ENCODE data around the gene BAZ2B.
"Not testable (repeated sequence)": the region's sequence is repeated elsewhere in the genome, so short reads cannot be mapped to it uniquely, and the experiment has no call there.

BAZ2B gene

GRCh38 chr2:159438284-159438683 is 178.1 kb downstream of the BAZ2B start:
- no peak for DNase-seq (ENCODE audit: extremely low read depth in 1 of 2, low read depth in 1 of 2)

- no peak for DNase-seq (ENCODE audit: extremely low read depth in 1 of 2, low read depth in 1 of 2)
Observed at GRCh38 chr2:159432610-159433009, 183.7 kb downstream of the BAZ2B start.

- DNase-seq (ENCODE audit: extremely low read depth in 1 of 2, low read depth in 1 of 2), result no peak
Observed at GRCh38 chr2:159427048-159427447, 189.3 kb downstream of the BAZ2B start.

DNA sequence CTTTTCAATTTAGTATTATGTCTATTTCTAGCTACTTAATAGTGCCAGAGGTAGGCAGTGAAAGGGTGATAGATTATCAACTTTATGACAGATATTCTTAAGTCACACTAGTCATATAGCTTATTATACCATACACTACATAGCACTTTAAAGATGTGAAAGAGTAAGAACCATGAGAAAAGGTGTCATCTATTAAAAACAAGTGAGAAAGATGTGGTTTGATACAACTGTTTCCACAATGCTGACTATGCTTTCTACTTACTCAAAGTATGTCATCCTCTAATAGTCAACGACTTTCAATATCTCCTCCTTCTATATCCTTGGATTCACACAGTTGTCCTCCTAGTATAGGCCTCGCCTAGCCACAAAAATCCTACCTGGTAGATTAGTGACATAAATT is 196.9 kb downstream of the BAZ2B start:
- no peak for DNase-seq (ENCODE audit: extremely low read depth in 1 of 2, low read depth in 1 of 2)

DNA sequence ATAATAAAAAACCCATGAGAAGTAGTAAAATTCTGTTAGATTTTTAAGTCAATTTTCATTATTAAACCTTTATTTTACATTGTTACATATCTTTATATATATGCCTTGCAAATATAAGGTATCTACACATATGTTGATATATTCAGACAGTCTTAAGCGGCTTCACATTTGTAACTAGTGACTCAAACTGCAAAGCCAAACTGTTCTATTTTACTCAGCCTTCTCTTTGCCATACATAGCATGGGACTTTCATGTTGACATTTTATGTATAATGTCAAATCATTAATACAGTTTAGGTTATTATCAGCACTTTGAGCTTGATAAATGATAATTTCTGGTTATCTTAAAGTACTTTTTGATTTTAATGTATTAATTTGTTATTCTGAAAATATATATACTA is 204.9 kb downstream of the BAZ2B start:
- no peak for DNase-seq (ENCODE audit: extremely low read depth in 1 of 2, low read depth in 1 of 2)

DNA sequence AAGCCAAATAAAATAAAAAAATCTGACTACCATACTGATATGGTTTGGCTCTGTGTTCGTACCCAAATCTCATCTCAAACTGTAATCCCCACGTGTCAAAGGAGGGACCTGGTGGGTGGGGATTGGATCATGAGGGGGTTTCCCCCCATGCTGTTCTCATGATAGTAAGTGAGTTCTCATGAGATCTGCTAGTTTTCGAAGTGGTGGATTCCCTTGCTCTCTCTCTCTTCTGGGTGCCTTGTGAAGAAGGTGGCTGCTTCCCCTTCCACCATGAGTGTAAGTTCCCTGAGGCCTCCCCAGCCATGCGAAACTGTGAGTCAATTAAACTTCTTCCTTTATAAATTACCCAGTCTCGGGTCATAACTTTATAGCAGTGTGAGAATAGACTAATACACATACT is 206.1 kb downstream of the BAZ2B start:
- DNase-seq (ENCODE audit: extremely low read depth in 1 of 2, low read depth in 1 of 2), result no peak

DNA sequence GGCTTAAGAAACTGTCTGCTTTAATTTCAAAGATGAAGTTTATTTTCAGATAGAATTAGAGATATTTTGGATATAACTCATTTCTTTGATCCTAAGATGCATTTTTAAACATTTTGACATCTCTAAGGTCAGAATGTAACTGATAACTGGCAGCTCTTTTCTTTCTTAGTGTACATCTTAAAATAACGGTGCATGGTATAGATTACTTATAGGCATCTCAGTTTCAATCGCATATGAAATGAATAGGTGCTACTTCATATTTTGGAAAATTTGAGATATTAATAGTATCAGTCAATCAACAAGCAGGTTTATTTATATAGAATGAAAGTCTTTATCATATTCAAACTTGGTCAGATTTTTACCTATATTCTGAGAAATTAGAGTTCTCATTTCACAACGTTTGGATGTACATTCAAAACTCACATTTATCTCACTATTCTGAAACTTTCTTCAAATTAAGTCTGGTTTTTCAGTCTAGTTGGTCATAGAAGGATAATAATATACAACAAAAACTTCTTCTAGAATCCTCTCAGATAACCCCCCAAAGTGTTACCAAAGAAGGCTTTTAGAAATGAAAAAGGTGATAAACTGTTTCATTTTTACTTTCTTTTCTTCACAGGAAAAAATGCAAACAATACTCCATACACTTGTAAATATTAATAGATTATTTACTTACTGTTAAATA is 207.1 kb downstream of the BAZ2B start:
- no peak for DNase-seq (ENCODE audit: extremely low read depth in 1 of 2, low read depth in 1 of 2)

DNA sequence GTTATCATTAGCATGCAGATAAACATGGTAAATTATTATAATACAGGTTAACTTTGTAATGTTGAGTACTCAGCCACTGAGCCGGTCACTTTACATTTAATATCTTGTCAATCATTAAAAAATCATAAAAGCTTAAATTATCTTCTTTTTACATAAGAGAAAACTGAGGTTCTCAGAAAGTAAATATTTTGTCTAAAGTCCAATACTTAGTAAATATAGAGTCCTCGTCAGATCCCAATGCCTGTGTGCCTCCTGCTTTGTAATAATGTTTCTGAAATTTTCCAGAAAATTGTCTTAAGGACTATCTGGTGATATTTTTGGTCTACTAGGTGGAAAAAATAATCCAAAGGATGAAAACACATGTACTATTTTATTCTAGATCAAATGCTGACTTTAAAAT is 213.6 kb downstream of the BAZ2B start:
- no peak for DNase-seq (ENCODE audit: extremely low read depth in 1 of 2, low read depth in 1 of 2)

DNA sequence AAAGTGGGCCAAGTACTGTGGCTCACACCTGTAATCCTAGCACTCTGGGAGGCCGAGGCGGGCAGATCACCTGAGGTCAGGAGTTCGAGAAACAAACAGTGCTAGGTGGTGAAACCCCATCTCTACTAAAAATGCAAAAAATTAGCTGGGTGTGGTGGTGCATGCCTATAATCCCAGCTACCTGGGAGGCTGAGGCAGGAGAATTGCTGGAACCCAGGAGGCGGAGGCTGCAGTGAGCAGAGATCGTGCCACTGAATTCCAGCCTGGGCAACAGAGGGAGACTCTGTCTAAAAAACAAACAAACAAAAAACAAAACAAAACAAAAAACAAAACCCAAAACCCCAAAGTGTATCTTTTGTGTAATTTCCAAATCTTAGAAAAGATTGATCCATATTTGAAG is 214.2 kb downstream of the BAZ2B start:
- DNase-seq (ENCODE audit: extremely low read depth in 1 of 2, low read depth in 1 of 2), result not testable (repeated sequence)

GRCh38 chr2:159399716-159400415 is 216.5 kb downstream of the BAZ2B start:
- no peak for DNase-seq (ENCODE audit: extremely low read depth in 1 of 2, low read depth in 1 of 2)

DNA sequence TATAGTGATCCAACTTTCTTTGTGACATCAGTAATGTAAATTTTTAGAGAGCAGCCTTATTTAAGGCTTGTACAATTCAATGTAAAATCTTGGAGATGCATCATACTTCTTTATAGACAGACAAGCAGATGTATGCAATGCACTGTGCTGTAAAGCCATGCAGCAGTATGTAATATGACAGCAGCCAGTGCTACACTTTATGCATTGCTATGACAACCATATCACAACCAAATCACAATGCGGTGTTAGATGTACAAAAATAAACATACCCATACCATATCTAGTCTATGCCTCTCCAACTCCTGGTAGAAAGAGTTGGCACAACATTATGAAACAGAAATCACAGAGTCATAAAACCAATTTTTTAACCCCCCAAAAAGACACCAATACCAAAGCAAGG is 219.5 kb downstream of the BAZ2B start:
- DNase-seq (ENCODE audit: extremely low read depth in 1 of 2, low read depth in 1 of 2), result no peak

DNA sequence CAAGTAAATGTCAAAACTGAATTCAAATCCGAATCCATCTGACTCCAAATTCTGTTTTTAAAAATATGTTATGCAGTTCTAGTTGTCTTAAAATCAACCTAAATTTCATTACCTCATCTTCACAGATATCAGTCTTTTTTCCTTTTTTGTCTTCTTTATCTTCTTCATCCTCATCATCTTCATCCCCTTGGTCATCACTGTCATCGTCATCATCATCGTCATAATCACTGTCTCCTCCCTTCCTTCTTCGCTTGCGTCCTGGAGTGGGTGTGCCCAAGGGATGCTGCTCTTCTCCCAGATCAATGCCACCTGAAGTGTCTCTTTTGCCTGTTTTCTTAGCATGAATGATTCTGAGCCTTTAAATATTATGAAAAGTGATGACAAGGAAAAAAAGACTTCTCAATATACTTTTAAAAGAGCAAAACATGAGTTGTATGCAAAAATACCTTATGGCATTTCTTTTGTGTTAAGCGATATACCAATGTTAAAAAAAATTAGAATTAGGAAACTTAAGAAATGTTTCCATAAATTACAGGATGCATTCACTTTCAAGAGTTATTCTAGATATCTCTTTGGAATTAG is 233.8 kb downstream of the BAZ2B start:
- no peak for DNase-seq (ENCODE audit: extremely low read depth in 1 of 2, low read depth in 1 of 2)

- DNase-seq (ENCODE audit: extremely low read depth in 1 of 2, low read depth in 1 of 2), result no peak
Observed at GRCh38 chr2:159381574-159381973, 234.8 kb downstream of the BAZ2B start.

GRCh38 chr2:159380685-159381239 is 235.6 kb downstream of the BAZ2B start:
- no peak for DNase-seq (ENCODE audit: extremely low read depth in 1 of 2, low read depth in 1 of 2)

GRCh38 chr2:159379181-159379580 is 237.2 kb downstream of the BAZ2B start:
- DNase-seq (ENCODE audit: extremely low read depth in 1 of 2, low read depth in 1 of 2), result no peak

DNA sequence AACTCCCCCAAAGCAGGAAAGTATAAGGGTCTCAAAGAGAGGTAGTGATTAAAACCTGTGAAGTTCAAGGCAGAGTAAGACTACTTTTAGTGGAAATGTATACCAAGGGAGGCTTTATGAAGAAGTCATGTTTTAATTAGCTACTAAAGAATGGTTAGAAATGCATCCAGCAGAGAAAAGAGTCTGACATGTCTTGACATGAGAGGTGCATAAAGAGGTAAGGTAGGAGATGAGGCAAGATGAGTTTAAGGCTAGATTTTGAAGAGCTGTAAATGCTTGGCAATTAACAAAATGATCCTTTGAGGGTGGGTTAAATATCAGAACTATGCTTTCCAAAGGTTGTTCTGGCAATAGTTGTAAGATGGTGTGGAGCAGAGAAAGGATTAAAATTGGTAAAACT is 241.1 kb downstream of the BAZ2B start:
- no peak for DNase-seq (ENCODE audit: extremely low read depth in 1 of 2, low read depth in 1 of 2)

DNA sequence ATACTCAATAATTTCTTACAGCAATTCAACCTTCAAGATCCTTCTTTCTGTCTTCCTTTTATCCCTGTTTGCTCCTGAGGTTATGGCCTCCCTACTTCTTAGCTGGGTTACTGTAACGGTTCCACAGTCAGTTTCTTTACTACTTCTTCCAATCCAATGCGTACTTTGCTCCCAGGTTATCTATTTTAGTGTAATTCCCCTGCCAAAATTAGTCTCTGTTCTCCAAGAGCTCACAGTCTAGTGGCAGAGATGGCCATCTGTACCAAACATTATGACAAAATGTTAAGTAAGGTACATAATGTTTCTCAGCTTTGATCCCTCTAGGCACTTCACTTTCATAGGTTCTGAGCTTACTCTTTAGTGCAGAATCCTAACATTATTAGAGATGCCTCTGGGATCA is 244.8 kb downstream of the BAZ2B start:
- no peak for DNase-seq (ENCODE audit: extremely low read depth in 1 of 2, low read depth in 1 of 2)

GRCh38 chr2:159366538-159366937 is 249.8 kb downstream of the BAZ2B start:
- no peak for DNase-seq (ENCODE audit: extremely low read depth in 1 of 2, low read depth in 1 of 2)

- no peak for DNase-seq (ENCODE audit: extremely low read depth in 1 of 2, low read depth in 1 of 2)
Observed at GRCh38 chr2:159362816-159363251, 253.5 kb downstream of the BAZ2B start.

- DNase-seq (ENCODE audit: extremely low read depth in 1 of 2, low read depth in 1 of 2), result no peak
Observed at GRCh38 chr2:159362094-159362493, 254.3 kb downstream of the BAZ2B start.

GRCh38 chr2:159361603-159362002 is 254.7 kb downstream of the BAZ2B start:
- not testable (repeated sequence) for DNase-seq (ENCODE audit: extremely low read depth in 1 of 2, low read depth in 1 of 2)

- DNase-seq (ENCODE audit: extremely low read depth in 1 of 2, low read depth in 1 of 2), result no peak
Observed at GRCh38 chr2:159356053-159356554, 260.2 kb downstream of the BAZ2B start.
